Chondrocyte (in vitro differentiated cells): ENCODE results near the gene TMTC2. TPM values are rescaled to one million over a fixed set of nuclear protein-coding genes. Genes with fewer than 3 reads are reported as not detected.

Source experiments
- DNase-seq: peaks from one replicate; pipeline ENCODE4 v3.0.0; 2021; ENCODE audit warnings: mixed read lengths, low spot score
- H3K27ac Mint-ChIP-seq: one replicate; pipeline ENCODE4 v1.8.0; 2021; ENCODE audit warnings: mild to moderate bottlenecking, moderate library complexity, mixed read lengths; ENCODE audit not compliant: unreplicated experiment
- H3K27me3 Mint-ChIP-seq: 2 replicates; pipeline ENCODE4 v1.8.0; 2021; ENCODE audit warnings: low read depth, mixed read lengths
- H3K36me3 Mint-ChIP-seq: 2 replicates; pipeline ENCODE4 v1.8.0; 2021; ENCODE audit warnings: low read depth, mixed read lengths
- H3K4me1 Mint-ChIP-seq: 2 replicates; pipeline ENCODE4 v1.8.0; 2021; ENCODE audit warnings: low read depth, mild to moderate bottlenecking, mixed read lengths
- H3K4me3 Mint-ChIP-seq: one replicate; pipeline ENCODE4 v1.8.0; 2021; ENCODE audit warnings: mild to moderate bottlenecking, moderate library complexity, mixed read lengths; ENCODE audit not compliant: unreplicated experiment
- H3K9me3 Mint-ChIP-seq: 2 replicates; pipeline ENCODE4 v1.8.0; 2021; ENCODE audit warnings: low read depth, mixed read lengths
- total RNA-seq: library from RNA; stranded (reverse); gene quantifications from 3 replicates; pipeline ENCODE4 v1.2.1, GENCODE V29; 2021
- TF ChIP-seq, protein P1 (sequence below): fragments of 200-600 bp; sonication (generic); IDR thresholded peaks from 2 replicates; pipeline ENCODE4 v1.5.0; 2021; ENCODE audit warnings: antibody characterized with exemption, mild to moderate bottlenecking, moderate library complexity

Gene TMTC2
- total RNA-seq, 1 donor from 2014 or later: 1.4 TPM

DNA sequence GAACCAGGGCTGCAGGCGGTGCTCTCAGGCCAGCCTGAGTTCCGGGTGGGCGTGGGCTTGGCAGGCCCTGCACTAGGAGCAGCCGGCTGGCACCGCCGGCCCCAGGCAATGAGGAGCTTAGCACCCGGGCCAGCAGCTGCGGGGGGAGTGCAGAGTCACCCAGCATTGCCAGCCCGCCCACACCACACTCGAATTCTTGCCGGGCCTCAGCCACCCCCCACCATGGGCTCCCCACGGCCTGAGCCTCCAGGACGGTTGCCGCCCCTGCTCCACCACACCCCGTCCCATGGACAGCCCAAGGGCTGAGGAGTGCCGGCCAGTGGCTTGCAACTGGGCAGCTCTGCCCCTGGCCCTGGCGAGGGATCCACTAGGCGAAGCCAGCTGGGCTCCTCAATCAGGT is 453.4 kb downstream of the TMTC2 start:
- TF ChIP-seq, protein P1, sequence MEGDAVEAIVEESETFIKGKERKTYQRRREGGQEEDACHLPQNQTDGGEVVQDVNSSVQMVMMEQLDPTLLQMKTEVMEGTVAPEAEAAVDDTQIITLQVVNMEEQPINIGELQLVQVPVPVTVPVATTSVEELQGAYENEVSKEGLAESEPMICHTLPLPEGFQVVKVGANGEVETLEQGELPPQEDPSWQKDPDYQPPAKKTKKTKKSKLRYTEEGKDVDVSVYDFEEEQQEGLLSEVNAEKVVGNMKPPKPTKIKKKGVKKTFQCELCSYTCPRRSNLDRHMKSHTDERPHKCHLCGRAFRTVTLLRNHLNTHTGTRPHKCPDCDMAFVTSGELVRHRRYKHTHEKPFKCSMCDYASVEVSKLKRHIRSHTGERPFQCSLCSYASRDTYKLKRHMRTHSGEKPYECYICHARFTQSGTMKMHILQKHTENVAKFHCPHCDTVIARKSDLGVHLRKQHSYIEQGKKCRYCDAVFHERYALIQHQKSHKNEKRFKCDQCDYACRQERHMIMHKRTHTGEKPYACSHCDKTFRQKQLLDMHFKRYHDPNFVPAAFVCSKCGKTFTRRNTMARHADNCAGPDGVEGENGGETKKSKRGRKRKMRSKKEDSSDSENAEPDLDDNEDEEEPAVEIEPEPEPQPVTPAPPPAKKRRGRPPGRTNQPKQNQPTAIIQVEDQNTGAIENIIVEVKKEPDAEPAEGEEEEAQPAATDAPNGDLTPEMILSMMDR: no peak
- Mint-ChIP-seq H3K27ac (no peak overlapping the region), H3K9me3 (peaks cover 6% of the 10 kb centered on the region), H3K4me1 (no peaks in the 10 kb centered on the region), H3K4me3 (no peak overlapping the region), H3K27me3 (no peaks in the 10 kb centered on the region), H3K36me3 (no peaks in the 10 kb centered on the region)
- peak; percentile 78 for DNase-seq

DNA sequence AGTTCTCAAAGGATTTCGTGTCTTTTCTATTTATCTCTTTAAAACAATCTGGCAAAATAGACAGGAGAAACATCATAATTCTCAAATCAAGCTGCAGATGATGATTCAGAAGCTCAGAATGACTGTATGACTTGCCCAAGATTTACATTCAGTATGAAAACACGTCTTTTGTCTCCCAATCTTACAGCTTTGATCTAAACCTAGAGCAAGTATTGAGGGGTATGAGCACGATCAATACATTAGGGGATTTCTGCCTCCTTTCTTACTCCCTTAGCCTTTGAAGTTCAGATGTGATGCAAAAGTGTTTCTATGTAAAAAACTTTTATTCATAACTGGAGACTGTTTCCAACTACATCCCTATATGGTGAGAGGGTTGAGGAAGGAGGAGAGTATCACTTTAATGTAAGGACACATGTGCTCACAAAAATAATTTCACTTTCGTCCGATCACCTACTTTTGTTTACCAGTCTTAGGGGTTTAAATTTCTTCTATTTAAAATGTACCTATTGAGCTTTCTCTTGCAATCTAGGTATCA is 454.8 kb downstream of the TMTC2 start:
- H3K27ac Mint-ChIP-seq: no peak overlapping the region
- no peaks in the 10 kb centered on the region for H3K4me1 Mint-ChIP-seq
- TF ChIP-seq, protein P1: no peak
- DNase-seq: no peak
- H3K36me3 Mint-ChIP-seq: no peaks in the 10 kb centered on the region
- H3K9me3 Mint-ChIP-seq: peaks cover 6% of the 10 kb centered on the region
- no peaks in the 10 kb centered on the region for H3K27me3 Mint-ChIP-seq
- no peak overlapping the region for H3K4me3 Mint-ChIP-seq

DNA sequence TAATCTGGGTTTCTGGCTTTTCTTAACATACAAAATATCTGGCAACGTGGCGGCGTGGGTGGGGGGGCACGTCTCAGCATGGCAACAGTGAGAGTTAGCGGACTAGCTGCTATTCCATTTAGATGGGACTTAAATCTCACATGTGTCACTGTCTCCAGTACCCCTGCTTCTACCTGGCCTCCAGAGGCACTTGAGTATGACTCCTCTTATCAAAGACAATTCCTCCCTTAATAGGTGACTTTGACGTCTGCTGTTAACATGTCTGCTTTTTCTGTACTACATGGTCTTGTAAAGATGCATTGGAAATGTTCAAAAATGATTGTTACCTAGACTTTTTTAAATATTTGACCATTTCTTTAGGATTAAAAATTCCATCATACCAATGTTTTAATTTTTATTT is 456.2 kb downstream of the TMTC2 start:
- no peaks in the 10 kb centered on the region for H3K36me3 Mint-ChIP-seq
- no peak for DNase-seq

DNA sequence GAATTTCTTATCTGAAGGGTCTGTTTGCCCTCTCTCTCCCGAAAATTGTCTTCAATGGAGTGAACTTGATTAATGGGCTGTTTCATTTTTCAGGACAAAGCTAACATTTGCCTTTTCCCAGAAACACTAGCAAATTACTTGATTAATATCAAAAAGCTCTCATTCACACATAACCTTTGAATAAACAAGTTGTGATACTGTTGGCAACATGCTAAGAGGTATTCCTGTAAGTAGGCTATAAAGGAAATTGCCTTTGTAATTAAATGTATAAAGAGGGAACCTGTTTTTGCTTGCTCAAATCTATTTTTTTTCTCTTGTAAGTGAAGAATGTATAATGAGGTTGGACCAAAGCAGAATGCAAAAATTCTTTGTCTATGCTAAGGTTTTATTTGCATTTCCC is 457.2 kb downstream of the TMTC2 start:
- TF ChIP-seq, protein P1: no peak
- Mint-ChIP-seq H3K27ac (no peak overlapping the region), H3K36me3 (no peaks in the 10 kb centered on the region), H3K9me3 (peaks cover 6% of the 10 kb centered on the region), H3K4me1 (no peaks in the 10 kb centered on the region), H3K27me3 (no peaks in the 10 kb centered on the region), H3K4me3 (no peak overlapping the region)
- no peak for DNase-seq

More for the DNA sequence above, 456.2 kb downstream of the TMTC2 start:
- H3K27me3 Mint-ChIP-seq: no peaks in the 10 kb centered on the region
- no peak overlapping the region for H3K4me3 Mint-ChIP-seq
- no peak overlapping the region for H3K27ac Mint-ChIP-seq
- no peaks in the 10 kb centered on the region for H3K4me1 Mint-ChIP-seq
- H3K9me3 Mint-ChIP-seq: peaks cover 6% of the 10 kb centered on the region
- TF ChIP-seq, protein P1: no peak

DNA sequence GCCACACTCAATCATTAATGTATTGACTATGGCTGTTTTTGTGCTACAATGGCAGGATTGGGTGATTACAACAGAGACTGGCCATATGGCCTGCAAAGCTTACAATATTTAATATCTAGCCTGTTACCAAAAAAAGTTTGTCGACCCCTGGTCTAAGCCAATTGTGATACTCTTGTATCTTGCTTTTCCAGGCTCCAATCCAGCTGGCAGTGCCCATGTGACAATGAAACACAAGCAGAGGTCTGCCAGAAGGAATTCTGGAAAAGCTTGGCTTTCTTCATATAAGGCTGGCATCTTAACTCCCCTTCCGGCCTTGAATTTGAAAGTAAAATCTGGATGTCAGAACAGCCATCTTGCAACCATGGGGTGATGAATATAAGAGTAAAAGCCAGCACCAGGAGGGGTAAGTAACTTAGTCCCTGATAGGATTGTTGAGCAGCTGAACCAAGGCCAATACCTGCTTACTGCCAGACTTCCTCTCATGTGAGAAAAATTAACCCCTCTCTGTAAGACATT is 458.7 kb downstream of the TMTC2 start:
- Mint-ChIP-seq H3K4me1 (no peaks in the 10 kb centered on the region), H3K27me3 (no peaks in the 10 kb centered on the region), H3K9me3 (peaks cover 3% of the 10 kb centered on the region), H3K36me3 (no peaks in the 10 kb centered on the region), H3K27ac (no peak overlapping the region), H3K4me3 (no peak overlapping the region)
- TF ChIP-seq, protein P1: no peak
- DNase-seq: no peak
